ENCODE results near the gene ZNF506. TPM values are rescaled to one million over a fixed set of nuclear protein-coding genes. Genes with fewer than 3 reads are reported as not detected.
"Not testable (repeated sequence)": the region's sequence is repeated elsewhere in the genome, so short reads cannot be mapped to it uniquely, and the experiment has no call there.

Gene ZNF506
- total and polyA plus RNA-seq, 2 donors (not counting 3 experiments of a cell fraction or from before 2014, with no cell fraction given) = 6.4 to 10.7 TPM

GRCh38 chr19:19858751-19859150 lies 37.2 kb upstream of the ZNF506 start:
- Histone ChIP-seq H3K9ac (replicated peaks; ENCODE audit: extremely low read depth, insufficient read depth, low read length) (no peak overlapping the region), H3K4me1 (ENCODE audit: control insufficient read depth, extremely low read depth, insufficient read depth, low read length) (no peaks in the 10 kb centered on the region), H3K4me2 (ENCODE audit: insufficient read depth, low read length) (no peak overlapping the region), H3K27ac (ENCODE audit: insufficient read depth, low read depth, low read length) (no peak overlapping the region), H4K20me1 (replicated peaks; ENCODE audit: control insufficient read depth, extremely low read depth, insufficient read depth, low read length) (no peaks in the 10 kb centered on the region), H3K79me2 (ENCODE audit: control insufficient read depth, insufficient read depth, low read length) (no peaks in the 10 kb centered on the region), H3K36me3 (ENCODE audit: control insufficient read depth in 2 of 2, extremely low read depth in 1 of 2, insufficient read depth in 2 of 2, low read length in 2 of 2) (no peaks in the 10 kb centered on the region), H3K9me3 (replicated peaks; ENCODE audit: control insufficient read depth, insufficient read depth, low read length) (peaks cover 2% of the 10 kb centered on the region), H3K4me3 (replicated peaks in 1 of 3; ENCODE audit: insufficient read depth in 1 of 3, low read depth in 1 of 3, low read length in 3 of 3) (no peak overlapping the region), H3K27me3 (ENCODE audit: control insufficient read depth in 2 of 2, insufficient read depth in 2 of 2, low read length in 2 of 2) (no peaks in the 10 kb centered on the region), H3K9me1 (replicated peaks; ENCODE audit: control insufficient read depth, extremely low read depth, insufficient read depth, low read length) (no peaks in the 10 kb centered on the region), H2AFZ (ENCODE audit: low read depth, low read length) (no peak overlapping the region)
- TF ChIP-seq GATA2 (IDR thresholded peaks at IDR 0.05; ENCODE audit: insufficient read depth, insufficient read length, low read depth, low read length) (no peak), MAX (IDR thresholded peaks at IDR 0.05; ENCODE audit: insufficient read depth, insufficient read length) (no peak), POLR2A (IDR thresholded peaks at IDR 0.05; ENCODE audit: low read depth, low read length) (no peak), MYC (IDR thresholded peaks at IDR 0.05; ENCODE audit: low read depth, low read length) (no peak), CTCF (IDR thresholded peaks at IDR 0.05; ENCODE audit: extremely low read depth in 1 of 2, insufficient read depth in 1 of 2, low read depth in 1 of 2, low read length in 2 of 2) (no peak), FOS (IDR thresholded peaks at IDR 0.05; ENCODE audit: borderline replicate concordance, insufficient read depth, low read length) (no peak), JUN (IDR thresholded peaks at IDR 0.05; ENCODE audit: borderline replicate concordance, insufficient read depth, insufficient read length, low read depth) (no peak), POLR2AphosphoS5 (IDR thresholded peaks at IDR 0.05; ENCODE audit: insufficient read depth, low read depth, low read length) (no peak), EZH2 (IDR thresholded peaks at IDR 0.05; ENCODE audit: borderline replicate concordance, low read depth, low read length, severe bottlenecking) (no peak)
- DNase-seq (ENCODE audit: low read depth, low spot score) (no peak), FAIRE-seq (no peak)
- ChIA-PET CTCF (no interaction called here), POLR2A (no interaction called here)
- intact Hi-C loops (cut with micrococcal nuclease) = no loop called here
- BruUV-seq (replicated peaks) = no TSS peak
- dilution Hi-C loops (cut with MboI; ENCODE audit: extremely low pct_ligation_motif_present, low sequenced_read_pairs) = no loop called here

DNA sequence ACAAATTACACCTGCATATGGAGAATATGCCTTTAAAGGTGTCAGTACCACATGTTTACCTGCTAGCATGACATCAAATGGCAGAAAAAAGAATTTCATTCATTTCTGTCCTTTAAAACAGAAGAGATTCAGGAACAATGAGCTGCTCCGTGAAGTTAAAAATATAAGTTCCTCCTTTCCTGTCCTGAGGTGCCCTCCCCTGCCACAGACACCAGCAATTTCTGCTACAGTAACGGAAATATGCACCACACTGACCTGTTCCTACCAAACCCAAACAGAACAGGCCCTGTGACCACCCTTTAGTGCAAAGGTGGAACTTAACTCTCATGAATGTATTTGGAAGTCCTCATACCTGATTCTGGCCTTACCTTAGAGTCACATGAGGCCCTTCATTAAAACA lies 30.2 kb upstream of the ZNF506 start:
- POLR2A ChIA-PET; H3K9ac ChIP-seq (replicated peaks; ENCODE audit: extremely low read depth, insufficient read depth, low read length); H3K9me3 ChIP-seq (replicated peaks; ENCODE audit: control insufficient read depth, insufficient read depth, low read length); H3K79me2 ChIP-seq (ENCODE audit: control insufficient read depth, insufficient read depth, low read length); H3K4me2 ChIP-seq (ENCODE audit: insufficient read depth, low read length); H3K9me1 ChIP-seq (replicated peaks; ENCODE audit: control insufficient read depth, extremely low read depth, insufficient read depth, low read length); DNase-seq (ENCODE audit: low read depth, low spot score); dilution Hi-C loops (cut with MboI; ENCODE audit: extremely low pct_ligation_motif_present, low sequenced_read_pairs); BruUV-seq (replicated peaks); H3K36me3 ChIP-seq (ENCODE audit: control insufficient read depth in 2 of 2, extremely low read depth in 1 of 2, insufficient read depth in 2 of 2, low read length in 2 of 2); H3K27me3 ChIP-seq (ENCODE audit: control insufficient read depth in 2 of 2, insufficient read depth in 2 of 2, low read length in 2 of 2); H3K4me1 ChIP-seq (ENCODE audit: control insufficient read depth, extremely low read depth, insufficient read depth, low read length); H3K27ac ChIP-seq (ENCODE audit: insufficient read depth, low read depth, low read length); H2AFZ ChIP-seq (ENCODE audit: low read depth, low read length); H4K20me1 ChIP-seq (replicated peaks; ENCODE audit: control insufficient read depth, extremely low read depth, insufficient read depth, low read length); FAIRE-seq; intact Hi-C loops (cut with micrococcal nuclease); H3K4me3 ChIP-seq (replicated peaks in 1 of 3; ENCODE audit: insufficient read depth in 1 of 3, low read depth in 1 of 3, low read length in 3 of 3): not testable (repeated sequence)
- CTCF ChIA-PET = interaction anchor here (0.6 kb wide), 1 partner anchor 15 kb away, joined by 4 read pairs; no protein-coding TSS in a partner anchor

All from endothelial cell of umbilical vein (primary cell).